Activated CD4-positive, CD25-positive, alpha-beta regulatory T cell treated with anti-CD3 and anti-CD28 coated beads, Interleukin-2, amount 50 U/mL, for 16 hours (primary cell): ENCODE results near the gene PIK3CG.

ENCODE experiments used
- DNase-seq: peaks from one replicate; pipeline ENCODE4 v3.0.0-alpha.2; 2020; ENCODE audit warnings: low read depth, low spot score

Gene PIK3CG

GRCh38 chr7:106858618-106859532 lies 6.2 kb upstream of the PIK3CG start:
- no peak for DNase-seq

DNA sequence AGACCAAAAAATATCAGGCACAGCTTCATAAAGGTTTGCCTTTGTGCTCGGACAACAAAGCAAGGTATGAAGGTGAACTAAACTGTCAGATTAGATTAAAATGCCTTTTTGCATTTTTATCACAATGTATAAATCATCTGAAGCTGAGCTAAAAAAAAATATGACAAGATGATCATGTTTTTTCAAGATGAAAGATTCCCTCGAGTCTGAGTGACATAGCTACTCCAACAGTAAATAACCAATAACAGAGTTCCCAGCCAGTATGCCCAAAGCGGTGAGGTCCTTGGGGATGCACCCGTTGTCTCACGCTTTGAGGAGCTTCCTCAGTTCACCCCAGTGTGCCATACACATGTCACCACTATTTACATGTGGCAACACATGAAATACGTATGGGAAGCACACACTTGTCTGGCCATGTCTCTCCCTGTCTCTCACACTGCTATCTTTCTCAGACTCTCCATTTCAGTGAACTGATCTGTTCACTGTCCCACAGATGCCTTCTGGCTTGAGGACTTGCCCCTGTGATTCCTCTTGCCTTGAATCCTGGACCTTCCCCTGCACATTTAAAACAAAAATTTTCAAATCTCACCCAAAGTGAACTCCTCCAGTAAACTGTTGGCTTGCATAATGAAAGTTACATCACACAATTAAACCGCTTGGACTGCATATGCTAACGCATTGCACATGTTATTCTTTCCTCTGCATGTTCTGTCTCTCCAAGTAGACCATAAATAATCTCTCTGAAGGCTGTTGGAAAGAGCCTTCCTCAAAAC lies 2.6 kb upstream of the PIK3CG start:
- no peak for DNase-seq

DNA sequence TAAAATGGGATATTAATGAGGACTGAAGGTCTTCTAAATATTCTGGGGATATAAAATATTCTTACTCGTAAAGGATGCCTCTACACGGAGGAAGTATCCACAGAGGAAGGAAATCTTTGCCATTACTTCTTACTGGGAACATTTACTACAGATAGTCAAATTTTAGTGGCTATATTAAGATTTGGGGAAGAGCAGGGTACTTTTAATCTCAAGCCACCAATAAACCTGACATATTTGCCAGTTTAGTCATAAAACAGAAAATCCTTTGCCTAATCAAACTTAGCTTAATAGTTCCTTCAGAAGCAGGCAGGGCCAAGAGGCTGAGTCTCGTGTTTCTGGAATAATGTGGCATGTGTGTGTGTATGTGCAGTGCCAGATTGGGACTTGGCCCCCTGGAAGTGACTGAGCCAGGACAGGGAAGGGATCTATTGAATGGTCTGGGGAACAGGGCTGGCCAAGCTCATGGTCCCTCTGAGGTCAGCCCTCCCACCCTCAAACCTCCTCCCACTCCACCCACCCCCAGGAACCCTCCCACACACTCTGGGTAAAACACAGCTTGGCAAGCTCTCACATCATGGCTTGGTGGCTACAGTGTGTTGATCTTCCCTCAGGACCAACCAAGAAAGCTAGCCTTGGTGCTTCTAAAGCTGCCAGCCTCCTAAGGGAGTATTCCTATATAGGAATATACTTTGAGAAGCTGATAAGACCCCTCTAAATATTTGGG lies 1.6 kb upstream of the PIK3CG start:
- no peak for DNase-seq

DNA sequence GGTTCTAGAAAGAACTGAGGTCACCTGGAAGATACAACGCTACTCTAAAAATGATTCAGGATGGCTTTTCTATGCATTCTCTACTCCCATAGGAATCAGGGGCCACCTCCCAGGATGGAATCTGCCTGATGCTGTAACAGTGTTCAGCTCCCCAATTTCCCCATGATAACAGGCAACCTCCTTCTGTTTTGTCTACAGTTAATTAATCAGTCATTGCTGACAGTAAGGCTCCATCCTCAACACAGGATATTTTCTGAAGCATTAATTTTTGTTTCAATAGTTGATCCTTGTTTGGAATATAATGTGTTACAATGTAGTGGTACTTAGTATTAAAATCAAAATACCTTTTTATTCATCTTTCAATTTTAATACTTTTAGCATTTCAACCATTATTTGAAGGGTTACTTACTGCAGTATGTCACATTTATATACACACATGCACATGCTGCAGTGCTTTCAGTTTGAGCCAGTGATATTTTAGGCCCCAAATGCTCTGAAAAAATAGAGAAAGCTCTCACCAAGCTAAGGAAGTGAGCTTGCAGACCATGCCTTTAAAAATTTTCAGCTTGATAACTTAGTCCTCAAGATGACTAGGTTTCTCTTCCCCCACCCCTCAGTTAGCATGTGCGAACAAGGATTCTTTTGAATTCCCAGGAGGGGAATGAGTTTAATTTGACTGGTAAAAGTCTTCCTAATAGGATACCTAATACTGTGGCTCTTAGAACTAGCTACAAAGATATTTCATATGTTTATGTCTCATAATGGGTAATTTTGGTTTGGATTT lies 592 bp upstream of the PIK3CG start:
- DNase-seq = no peak

DNA sequence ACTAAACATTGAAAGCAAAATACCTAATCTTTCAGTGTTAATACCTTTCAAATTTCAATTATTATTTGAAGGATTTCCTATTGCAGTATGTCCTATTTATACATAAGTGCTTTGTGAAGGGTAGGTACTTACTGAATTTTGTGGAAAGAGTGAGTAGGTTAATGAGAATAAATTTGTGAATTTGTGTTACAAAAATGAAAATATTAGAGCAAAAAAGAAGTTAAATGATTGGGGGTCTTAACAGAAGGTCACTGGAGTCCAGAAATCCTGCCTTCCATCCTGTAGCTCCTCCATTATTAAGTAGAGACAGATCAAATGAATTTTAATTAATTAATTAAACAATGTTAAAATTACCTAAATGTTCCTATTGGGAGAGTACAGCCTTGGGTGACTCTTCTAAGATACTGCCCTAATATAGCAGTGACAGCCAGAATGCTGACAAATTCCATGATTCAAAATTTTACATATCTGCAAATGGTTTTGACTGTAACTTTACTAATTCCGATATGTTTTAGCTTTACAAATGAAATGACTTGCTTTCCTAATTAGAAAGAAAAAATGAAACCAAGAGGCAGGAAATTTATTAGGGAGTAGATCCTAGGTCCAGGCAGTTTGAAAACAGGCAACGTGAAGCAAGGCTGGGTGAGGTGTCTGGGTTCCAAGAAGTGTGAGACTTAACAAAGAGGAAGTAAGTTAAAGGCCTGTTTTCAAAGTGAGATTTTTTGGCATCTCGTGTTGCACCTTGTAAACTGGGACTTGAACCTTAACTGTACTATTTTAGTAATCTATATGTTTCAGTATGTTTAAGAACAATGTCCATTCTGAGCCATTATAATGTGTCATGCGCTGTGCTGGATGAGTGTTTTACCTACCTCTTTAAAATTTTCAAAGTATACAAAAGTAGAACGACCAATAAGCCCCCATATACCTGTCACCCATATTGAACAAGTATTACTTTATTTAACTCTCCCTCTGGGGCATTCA lies 1.5 kb downstream of the PIK3CG start:
- no peak for DNase-seq

- DNase-seq = no peak
These were observed 2.7 kb downstream of the PIK3CG start for GRCh38 chr7:106867641-106868351.

DNA sequence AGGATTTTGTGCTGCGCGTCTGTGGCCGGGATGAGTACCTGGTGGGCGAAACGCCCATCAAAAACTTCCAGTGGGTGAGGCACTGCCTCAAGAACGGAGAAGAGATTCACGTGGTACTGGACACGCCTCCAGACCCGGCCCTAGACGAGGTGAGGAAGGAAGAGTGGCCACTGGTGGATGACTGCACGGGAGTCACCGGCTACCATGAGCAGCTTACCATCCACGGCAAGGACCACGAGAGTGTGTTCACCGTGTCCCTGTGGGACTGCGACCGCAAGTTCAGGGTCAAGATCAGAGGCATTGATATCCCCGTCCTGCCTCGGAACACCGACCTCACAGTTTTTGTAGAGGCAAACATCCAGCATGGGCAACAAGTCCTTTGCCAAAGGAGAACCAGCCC lies 3.3 kb downstream of the PIK3CG start:
- DNase-seq = no peak

GRCh38 chr7:106869954-106870353 lies 4.9 kb downstream of the PIK3CG start:
- no peak for DNase-seq

GRCh38 chr7:106870528-106870927 lies 5.4 kb downstream of the PIK3CG start:
- DNase-seq = no peak

DNA sequence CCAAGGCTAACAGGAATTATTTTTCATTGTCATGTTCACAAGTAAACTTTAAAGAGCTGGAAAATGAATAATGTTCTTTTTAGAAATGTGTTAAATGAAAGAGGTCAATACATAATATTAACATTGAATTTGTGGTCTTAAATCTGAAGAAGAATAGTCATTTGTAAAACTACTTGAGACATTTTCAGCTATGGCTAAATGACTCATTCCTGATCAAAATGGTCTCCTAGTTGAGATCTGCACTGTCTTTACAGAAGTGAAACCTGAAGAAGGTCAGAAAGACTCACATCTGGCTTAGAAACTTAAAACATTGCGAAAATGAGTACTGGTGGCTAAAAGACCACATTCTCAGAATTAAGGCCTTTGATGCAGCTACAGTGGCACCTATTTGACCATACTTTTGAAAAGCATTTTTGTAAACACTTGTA lies 5.9 kb downstream of the PIK3CG start:
- no peak for DNase-seq

DNA sequence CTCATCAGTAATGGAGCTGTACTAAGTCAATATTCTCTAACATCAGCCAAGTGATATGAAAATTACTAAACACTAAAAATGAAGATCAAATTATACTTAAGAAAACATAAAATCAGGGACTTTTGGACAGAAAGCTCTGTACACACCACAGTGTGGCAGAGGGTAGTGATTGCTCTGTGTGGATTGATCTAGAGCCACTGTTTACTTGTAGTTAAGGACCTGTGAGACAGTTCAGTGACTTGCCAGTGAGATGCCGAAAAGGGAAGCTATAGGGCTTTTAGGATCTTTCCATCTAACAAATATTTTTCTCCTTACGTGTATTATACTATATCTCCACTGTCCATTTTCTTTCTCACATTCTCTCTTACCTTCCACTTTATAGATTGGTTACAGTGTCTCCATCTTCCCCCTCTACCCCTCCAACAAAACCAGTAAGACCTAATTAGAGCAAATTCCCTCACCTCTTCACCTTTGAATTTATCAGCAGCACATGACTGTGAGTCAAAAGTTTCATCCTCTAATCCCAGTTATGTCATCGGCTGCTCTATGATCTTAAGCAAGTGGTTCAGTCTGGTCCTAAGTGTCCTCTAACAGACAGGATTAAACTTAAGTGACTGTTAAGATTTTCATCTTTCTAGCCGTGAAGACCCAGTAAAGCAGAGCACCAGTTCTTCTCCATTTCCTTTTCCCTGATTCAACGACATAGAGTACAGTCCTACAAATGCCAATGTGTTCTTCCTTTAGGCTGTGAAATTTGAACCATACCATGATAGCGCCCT lies 6.9 kb downstream of the PIK3CG start:
- no peak for DNase-seq

GRCh38 chr7:106872763-106873162 lies 7.7 kb downstream of the PIK3CG start:
- DNase-seq = no peak

- no peak for DNase-seq
These were observed 9.0 kb downstream of the PIK3CG start for GRCh38 chr7:106874076-106874475.

GRCh38 chr7:106875508-106875907 lies 10.4 kb downstream of the PIK3CG start:
- DNase-seq = no peak

DNA sequence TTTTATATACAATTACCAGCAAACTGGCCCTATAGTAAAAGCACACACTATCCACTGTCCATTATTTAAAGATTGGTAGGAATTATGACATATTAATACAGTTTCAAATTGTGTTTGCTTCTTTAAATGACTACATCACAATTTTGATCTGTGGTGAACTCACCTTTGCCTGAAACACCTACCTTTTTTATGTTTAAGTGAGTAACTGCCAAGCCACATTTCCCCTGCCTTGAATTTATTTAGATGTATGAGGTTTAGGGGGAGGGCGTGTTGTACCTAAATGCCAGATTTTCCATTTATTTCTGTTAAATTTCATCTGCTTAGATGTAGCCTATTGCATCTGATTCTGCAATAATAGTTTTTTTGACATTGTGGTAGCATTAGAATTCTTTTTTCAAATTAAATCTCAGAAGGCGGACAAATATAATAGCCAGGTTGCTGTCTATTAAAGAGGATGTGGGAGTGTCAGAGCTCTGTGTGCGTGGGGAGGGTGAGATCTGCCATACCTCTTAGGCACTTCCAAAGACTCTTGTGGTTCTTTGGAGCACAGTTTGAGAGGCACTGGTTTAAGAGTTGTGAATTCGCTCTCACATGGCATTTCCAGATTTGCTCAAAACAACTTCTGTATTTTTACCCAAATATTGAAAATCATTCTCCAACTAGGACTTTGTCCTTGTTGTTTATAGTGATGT lies 13.8 kb downstream of the PIK3CG start:
- no peak for DNase-seq

DNA sequence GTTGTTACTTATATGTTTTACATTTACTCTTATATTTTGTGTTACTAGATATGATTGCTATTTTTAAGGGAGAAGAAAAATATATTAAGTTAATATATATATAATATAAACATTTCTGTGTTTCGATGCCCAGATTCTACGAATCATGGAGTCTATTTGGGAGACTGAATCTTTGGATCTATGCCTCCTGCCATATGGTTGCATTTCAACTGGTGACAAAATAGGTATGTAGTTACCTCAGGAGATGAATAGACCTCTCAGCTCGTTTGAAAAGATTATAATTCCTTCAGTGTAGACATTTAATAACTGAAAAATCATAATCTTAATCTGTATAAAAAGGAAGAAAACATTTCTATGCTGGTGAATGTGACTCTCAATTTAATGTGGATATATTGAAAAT lies 16.9 kb downstream of the PIK3CG start:
- no peak for DNase-seq

DNA sequence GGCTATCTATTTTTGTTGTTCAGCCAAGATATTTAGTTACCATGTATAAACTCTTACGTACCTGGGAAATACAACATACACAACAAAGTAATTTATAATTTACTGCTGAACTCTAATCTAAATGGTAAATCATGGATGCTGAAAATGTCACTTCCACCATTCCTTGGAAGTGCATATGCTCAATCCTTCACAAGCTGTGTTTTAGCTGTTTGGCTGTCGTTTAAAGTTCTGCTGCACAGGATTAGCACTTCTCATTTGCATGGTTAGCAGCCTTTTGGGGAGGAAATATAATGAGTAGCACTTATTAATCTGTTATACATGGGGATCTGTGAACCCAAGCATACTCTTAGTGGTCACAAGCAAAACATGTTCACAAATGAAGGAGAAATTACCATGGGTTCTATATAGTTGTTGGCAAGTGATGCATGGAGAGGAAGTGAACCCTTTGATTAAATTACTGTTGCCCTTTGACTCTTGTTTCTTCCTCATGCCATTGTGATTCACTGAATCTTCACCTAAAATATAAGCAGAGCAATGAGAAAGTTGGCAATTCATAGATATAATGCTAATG lies 18.5 kb downstream of the PIK3CG start:
- DNase-seq = no peak

GRCh38 chr7:106885652-106886051 lies 20.6 kb downstream of the PIK3CG start:
- no peak for DNase-seq
